ENCODE results near the gene PHC2. TPM values are rescaled to one million over a fixed set of nuclear protein-coding genes. Genes with fewer than 3 reads are reported as not detected.
A peak's percentile ranks its signal among the peaks of the same experiment; 100 is the strongest.
"Not testable (repeated sequence)": the region's sequence is repeated elsewhere in the genome, so short reads cannot be mapped to it uniquely, and the experiment has no call there.

The PHC2 gene
- total RNA-seq, 1 donor from 2014 or later, result 32.4 TPM

DNA sequence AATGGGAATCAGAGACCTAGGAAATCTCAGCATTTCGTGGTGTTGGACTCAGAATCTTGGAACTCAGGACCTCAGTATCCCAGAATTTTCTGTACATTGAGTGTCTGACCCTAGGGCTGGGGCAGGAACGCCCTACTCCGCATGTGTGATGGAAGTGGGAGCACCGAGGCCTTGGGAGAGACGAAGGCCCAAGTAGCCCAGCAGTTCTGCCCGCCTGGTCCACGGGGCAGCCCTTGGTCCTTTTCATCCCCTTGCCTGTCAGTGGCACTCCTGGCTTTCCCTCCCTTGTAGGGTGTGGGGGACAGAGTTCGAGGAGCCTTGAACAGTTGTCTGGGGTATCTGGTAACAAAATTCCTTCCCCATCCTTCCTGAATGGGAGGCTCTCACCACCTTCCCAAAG, 120.2 kb downstream of the PHC2 start:
- no peaks in the 10 kb centered on the region for H3K36me3 Mint-ChIP-seq (ENCODE audit: low read depth)
- intact Hi-C loops (cut with micrococcal nuclease), result no loop called here

DNA sequence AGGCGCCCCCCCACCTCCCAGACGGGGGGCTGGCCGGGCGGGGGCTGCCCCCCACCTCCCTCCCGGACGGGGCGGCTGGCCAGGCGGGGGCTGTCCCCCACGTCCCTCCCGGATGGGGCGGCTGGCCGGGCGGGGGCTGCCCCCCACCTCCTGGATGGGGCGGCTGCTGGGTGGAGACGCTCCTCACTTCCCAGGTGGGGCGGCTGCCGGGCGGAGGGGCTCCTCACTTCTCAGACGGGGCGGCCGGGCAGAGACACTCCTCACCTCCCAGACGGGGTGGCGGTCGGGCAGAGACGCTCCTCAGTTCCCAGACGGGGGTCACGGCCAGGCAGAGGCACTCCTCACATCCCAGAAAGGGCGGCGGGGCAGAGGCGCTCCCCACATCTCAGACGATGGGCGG, 121.5 kb downstream of the PHC2 start:
- peaks cover 14% of the 10 kb centered on the region for H3K27me3 Mint-ChIP-seq
- H3K4me3 Mint-ChIP-seq; H3K4me1 Mint-ChIP-seq; H3K27ac Mint-ChIP-seq; DNase-seq; H3K36me3 Mint-ChIP-seq (ENCODE audit: low read depth); H3K9me3 Mint-ChIP-seq; intact Hi-C loops (cut with micrococcal nuclease): not testable (repeated sequence)

More for the DNA sequence above, 120.2 kb downstream of the PHC2 start:
- no peak for DNase-seq
- Mint-ChIP-seq H3K4me3 (no peak overlapping the region), H3K9me3 (no peaks in the 10 kb centered on the region), H3K27me3 (peaks cover 12% of the 10 kb centered on the region), H3K4me1 (no peaks in the 10 kb centered on the region), H3K27ac (no peak overlapping the region)

DNA sequence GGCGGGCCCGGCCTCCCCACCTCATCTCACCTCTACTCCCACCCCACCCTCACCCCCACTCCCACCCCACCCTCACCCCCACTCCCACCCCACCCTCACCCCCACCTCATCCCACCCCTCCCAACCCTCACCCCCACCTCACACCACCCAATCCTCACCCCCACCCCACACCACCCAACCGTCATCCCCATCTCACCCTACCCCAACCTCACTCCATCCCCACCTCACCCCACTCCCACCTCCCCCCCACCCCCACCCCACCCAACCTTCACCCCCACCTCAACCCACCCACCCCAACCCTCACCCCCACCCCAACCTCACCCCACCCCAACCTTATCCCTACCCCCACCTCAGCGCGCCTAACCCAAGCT, 123.4 kb downstream of the PHC2 start:
- DNase-seq, result no peak
- peaks cover 3% of the 10 kb centered on the region for H3K9me3 Mint-ChIP-seq
- intact Hi-C loops (cut with micrococcal nuclease), result no loop called here
- peaks cover 1% of the 10 kb centered on the region for H3K36me3 Mint-ChIP-seq (ENCODE audit: low read depth)
- no peak overlapping the region for H3K27ac Mint-ChIP-seq
- peaks cover 15% of the 10 kb centered on the region for H3K4me1 Mint-ChIP-seq
- H3K27me3 Mint-ChIP-seq, result peaks cover 14% of the 10 kb centered on the region
- H3K4me3 Mint-ChIP-seq, result no peak overlapping the region

DNA sequence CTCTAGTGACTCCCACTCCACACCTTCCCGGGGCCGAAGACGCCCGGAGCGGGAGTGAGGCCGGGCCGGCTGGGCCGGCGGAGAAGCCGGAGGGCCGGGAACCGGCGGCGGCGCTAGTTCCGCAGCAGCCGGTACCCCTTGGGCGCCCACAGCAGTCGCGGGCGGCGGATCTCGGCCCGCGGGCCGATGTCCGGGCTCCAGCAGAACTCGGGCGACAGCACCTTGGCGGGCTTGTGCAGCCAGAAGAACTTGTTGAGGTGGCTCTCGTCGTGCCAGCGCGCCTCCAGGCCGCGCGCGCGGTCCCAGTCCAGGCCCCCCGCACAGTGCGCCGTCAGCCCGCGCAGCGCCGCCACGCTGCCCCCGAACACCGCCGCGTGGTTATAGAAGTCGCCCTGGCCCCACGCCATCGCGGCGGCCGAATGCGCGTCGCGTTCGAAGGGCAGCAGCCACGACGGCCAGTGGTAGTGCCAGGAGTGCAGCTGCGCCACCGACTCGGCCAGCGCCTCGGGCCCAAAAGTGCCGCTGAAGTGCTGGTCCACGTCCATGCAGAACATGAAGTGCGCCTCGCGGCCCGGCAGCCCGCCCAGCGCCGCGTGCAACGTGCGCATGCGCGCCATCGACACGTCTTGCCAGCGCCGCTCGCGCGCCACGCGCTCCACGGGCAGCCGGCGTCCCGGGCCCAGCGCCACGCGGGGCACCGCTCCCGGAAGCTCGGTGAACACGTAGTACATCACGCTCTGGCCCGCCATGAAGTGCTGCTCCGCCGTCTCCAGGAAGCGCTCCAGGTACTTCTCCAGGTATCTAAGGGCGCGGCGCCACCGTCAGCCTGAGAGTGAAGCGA, 124.0 kb downstream of the PHC2 start:
- peaks cover 21% of the 10 kb centered on the region for H3K4me1 Mint-ChIP-seq
- intact Hi-C loops (cut with micrococcal nuclease), result no loop called here

DNA sequence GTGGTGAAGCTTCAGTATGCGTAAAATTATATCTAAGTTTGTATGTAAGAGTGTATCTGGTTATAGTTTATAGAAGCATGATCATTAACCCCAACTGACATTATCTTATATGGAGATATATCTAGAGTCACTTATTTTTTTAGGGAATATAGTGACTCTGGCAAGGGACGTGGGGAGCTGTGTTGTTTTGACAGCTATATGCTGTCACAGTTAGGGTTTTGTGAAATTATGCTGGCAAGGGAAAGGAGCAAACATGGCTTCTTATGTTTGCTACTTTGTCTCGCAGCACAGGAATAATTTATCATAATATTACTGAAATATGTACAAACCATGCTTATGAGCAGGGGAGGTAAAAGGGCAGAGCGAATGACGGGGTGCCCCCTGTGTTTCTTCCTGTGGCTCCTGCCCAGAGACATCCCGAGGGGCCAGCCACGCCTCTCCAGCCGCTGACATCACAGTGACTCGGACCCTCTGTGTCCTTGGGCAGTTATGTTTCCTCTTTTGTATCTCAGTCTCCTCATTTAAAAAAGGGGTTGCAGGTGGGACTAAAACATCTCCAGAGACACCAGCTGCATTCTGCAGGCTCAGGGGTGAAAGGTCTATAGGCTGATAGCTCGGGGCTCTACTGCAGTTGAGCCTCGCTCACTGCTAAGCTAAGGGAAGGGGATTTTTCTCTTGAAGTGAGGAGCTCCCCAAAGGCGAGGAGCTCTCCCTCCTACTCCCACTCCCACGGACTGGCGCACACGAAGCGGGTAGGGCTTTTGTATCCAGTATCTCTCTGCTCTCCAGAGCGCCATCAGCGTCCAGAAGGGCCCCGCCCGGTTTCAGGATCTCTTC, 124.9 kb downstream of the PHC2 start:
- Mint-ChIP-seq H3K9me3 (peaks cover 6% of the 10 kb centered on the region), H3K4me3 (no peak overlapping the region), H3K27me3 (peaks cover 14% of the 10 kb centered on the region), H3K4me1 (peaks cover 21% of the 10 kb centered on the region), H3K36me3 (ENCODE audit: low read depth) (peaks cover 7% of the 10 kb centered on the region), H3K27ac (no peak overlapping the region)
- no peak for DNase-seq
- intact Hi-C loops (cut with micrococcal nuclease), result no loop called here

More for the DNA sequence above, 124.0 kb downstream of the PHC2 start:
- Mint-ChIP-seq H3K9me3 (peaks cover 6% of the 10 kb centered on the region), H3K4me3 (no peak overlapping the region), H3K27ac (no peak overlapping the region), H3K27me3 (peaks cover 14% of the 10 kb centered on the region), H3K36me3 (ENCODE audit: low read depth) (peaks cover 4% of the 10 kb centered on the region)
- DNase-seq, result no peak

DNA sequence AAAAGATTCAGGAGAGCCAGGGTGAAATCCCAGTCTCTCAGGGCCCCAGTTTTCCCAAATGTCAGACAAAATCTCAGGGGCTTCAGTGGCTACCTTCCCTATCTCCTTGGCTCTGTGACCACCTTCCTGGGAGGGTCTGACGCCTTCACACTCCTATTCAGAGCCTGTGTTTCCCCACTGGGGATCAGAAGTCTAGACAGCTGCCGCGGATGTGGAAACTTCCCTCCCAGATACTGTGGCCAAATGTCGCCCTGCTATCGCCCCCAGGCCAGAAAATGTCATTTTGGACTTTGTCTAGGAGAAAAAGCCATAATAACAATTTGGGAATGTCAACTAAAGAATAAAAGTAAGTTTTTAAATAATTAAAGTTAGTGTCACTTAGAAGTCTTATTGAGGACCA, 125.9 kb downstream of the PHC2 start:
- H3K9me3 Mint-ChIP-seq, result peaks cover 6% of the 10 kb centered on the region
- no peak for DNase-seq
- peaks cover 7% of the 10 kb centered on the region for H3K36me3 Mint-ChIP-seq (ENCODE audit: low read depth)
- no peak overlapping the region for H3K27ac Mint-ChIP-seq
- peaks cover 21% of the 10 kb centered on the region for H3K4me1 Mint-ChIP-seq
- H3K4me3 Mint-ChIP-seq, result no peak overlapping the region
- intact Hi-C loops (cut with micrococcal nuclease), result no loop called here
- peaks cover 14% of the 10 kb centered on the region for H3K27me3 Mint-ChIP-seq

DNA sequence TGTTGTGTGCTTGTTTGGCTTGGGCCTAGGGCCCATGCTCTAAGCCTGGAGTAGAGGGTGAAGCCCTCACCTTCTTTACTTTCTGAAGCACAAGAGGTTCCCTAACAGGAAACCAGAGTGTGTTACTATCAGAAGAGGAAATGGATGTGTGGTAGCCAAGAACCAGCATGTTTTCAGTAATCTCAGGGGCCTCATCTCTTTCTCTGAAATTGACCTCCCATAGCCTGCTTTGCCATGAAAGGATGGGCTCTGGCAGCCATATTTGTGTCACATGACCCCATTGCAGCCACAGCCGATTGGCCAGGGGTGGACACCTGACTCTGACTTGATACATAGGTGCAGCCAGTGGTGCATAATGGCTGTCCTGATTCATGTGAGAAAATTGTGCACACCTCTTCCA, 128.6 kb downstream of the PHC2 start:
- intact Hi-C loops (cut with micrococcal nuclease), result no loop called here
- peaks cover 12% of the 10 kb centered on the region for H3K36me3 Mint-ChIP-seq (ENCODE audit: low read depth)
- H3K9me3 Mint-ChIP-seq, result peaks cover 6% of the 10 kb centered on the region
- peaks cover 29% of the 10 kb centered on the region for H3K4me1 Mint-ChIP-seq
- H3K27me3 Mint-ChIP-seq, result peaks cover 10% of the 10 kb centered on the region
- peak; percentile 83 for DNase-seq
- H3K27ac Mint-ChIP-seq, result peak overlapping the region; percentile 82
- H3K4me3 Mint-ChIP-seq, result peak overlapping the region; percentile 28

DNA sequence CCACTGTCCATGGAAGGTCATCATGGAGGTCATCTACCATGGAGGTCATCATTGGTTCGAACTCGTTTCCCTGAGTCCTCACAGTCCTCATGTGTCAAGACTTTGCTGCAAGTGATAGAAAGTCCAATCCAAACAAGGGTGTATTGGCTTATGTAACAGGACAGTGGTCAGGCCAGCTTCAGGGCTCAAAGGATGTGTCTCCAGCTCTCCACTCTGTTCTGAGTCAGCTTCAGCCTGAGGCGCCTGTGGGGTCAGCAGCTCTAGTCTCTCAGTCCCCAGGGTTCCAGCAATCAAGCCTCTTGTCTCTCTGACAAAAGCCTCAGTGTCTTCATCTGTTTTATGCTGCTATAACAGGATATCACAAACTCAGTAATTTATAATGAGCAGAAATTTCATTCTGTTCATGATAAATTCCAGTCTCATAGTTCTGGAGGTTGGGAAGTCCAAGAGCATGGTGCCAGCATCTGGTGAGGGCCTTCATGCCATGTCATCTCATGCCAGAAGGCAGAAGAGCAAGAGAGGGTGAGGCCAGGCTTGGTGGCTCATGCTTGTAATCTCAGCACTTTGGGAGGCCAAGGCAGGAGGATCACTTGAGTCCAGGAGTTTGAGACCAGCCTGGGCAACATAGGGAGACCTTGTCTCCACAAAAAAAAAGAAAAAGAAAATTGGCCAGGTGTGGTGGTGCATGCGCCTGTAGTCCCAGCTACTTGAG, 129.5 kb downstream of the PHC2 start:
- Mint-ChIP-seq H3K36me3 (ENCODE audit: low read depth) (peaks cover 14% of the 10 kb centered on the region), H3K4me1 (peaks cover 29% of the 10 kb centered on the region), H3K4me3 (no peak overlapping the region), H3K27ac (no peak overlapping the region), H3K27me3 (peaks cover 10% of the 10 kb centered on the region), H3K9me3 (peaks cover 6% of the 10 kb centered on the region)
- intact Hi-C loops (cut with micrococcal nuclease), result no loop called here
- no peak for DNase-seq

DNA sequence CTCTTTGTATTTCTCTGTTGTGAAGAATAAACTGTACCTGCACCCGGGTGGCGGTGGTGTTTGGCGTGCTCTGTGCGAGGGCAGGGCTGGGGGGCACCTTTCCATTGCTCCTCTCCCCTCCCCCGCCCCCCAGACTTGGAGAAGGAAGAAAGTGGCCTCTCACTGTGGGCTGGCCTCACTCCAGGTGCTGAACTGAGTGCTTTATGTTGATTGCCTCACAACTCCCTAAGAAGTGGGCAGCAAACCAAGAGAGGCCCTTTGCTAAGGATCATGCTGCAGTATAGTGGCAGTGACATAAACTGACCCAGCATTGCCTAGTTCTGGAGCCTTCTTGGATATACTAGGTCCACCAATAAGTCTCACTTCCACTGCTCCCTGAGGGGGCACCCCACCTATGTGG, 130.2 kb downstream of the PHC2 start:
- Mint-ChIP-seq H3K4me1 (peaks cover 31% of the 10 kb centered on the region), H3K27ac (no peak overlapping the region), H3K9me3 (peaks cover 6% of the 10 kb centered on the region), H3K36me3 (ENCODE audit: low read depth) (peaks cover 18% of the 10 kb centered on the region), H3K27me3 (peaks cover 2% of the 10 kb centered on the region), H3K4me3 (no peak overlapping the region)
- intact Hi-C loops (cut with micrococcal nuclease), result no loop called here
- DNase-seq, result no peak

DNA sequence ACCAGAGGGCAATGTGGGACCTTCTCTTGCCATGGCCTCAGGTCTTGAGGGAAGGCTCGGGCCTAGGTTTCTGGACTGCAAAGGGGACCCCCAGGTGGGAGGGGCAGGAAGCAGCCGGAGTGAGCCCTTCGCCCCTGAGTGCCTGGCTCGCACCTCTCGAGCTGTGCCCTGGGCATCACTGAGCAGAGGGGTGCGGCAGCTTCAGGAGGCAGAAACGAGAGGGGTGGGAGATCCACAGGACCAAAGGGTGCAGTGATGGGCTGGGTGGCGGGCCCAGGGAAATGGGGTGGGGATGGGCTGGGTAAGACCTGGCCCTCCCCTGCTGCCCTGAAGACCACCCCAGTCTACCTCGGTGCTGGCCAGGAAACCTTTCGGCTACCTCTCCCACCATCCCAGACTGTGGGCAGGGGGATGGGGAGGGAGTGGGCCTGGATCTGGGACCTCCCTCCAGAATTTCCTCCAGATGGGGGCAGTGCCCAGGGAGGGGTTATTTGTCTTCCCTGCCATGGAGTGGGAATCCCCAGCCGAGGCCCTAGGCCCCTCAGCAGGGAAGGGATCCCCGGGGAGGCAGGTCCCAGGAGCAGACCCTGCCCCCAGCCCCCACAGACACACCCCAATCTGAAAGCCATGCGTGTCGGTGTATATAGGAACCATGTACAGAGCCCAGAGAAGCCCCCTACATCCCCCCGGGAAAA, 131.3 kb downstream of the PHC2 start:
- intact Hi-C loops (cut with micrococcal nuclease), result loop anchor here (5.0 kb wide), 1 partner anchor 158 kb away; no protein-coding TSS in a partner anchor
- no peaks in the 10 kb centered on the region for H3K27me3 Mint-ChIP-seq
- peaks cover 6% of the 10 kb centered on the region for H3K9me3 Mint-ChIP-seq

DNA sequence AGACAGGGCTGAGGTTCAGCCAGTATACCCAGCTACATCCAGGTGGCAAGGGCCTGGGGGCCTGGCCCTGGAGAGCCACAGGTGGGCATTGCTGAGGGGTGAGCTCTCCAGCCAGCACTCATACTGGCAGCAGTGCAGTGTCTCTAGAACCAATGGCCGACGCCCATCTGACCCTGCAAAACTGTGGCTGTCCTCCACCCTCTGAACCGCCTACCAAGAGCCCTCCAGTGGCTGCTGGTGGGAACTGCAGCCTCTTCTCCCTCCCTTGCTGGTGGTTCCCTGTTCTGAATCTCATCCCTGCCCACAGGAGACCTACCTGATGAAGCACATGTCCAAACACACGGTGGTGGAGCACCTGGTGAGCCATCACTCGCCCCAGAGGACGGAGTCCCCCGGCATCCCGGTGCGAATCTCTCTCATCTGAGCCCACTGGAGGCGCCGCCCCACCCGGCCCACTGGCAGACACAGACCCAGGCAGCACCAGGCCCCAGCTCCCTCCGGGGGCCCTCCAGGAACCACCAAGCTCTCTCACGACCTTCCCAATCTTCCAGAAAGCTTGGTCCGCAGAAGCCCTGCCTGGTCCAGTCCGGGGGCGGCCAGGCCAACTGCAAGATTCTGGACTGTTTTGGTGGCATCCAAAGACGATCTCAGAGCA, 132.1 kb downstream of the PHC2 start:
- Mint-ChIP-seq H3K27ac (no peak overlapping the region), H3K4me1 (peaks cover 32% of the 10 kb centered on the region), H3K27me3 (no peaks in the 10 kb centered on the region), H3K36me3 (ENCODE audit: low read depth) (peaks cover 19% of the 10 kb centered on the region), H3K9me3 (peaks cover 6% of the 10 kb centered on the region), H3K4me3 (no peak overlapping the region)
- intact Hi-C loops (cut with micrococcal nuclease), result loop anchor here (5.0 kb wide), 1 partner anchor 159 kb away; no protein-coding TSS in a partner anchor
- peak; percentile 89 for DNase-seq

More for the DNA sequence above, 131.3 kb downstream of the PHC2 start:
- no peak overlapping the region for H3K4me3 Mint-ChIP-seq
- peaks cover 19% of the 10 kb centered on the region for H3K36me3 Mint-ChIP-seq (ENCODE audit: low read depth)
- peaks cover 37% of the 10 kb centered on the region for H3K4me1 Mint-ChIP-seq
- H3K27ac Mint-ChIP-seq, result no peak overlapping the region
- DNase-seq, result no peak

DNA sequence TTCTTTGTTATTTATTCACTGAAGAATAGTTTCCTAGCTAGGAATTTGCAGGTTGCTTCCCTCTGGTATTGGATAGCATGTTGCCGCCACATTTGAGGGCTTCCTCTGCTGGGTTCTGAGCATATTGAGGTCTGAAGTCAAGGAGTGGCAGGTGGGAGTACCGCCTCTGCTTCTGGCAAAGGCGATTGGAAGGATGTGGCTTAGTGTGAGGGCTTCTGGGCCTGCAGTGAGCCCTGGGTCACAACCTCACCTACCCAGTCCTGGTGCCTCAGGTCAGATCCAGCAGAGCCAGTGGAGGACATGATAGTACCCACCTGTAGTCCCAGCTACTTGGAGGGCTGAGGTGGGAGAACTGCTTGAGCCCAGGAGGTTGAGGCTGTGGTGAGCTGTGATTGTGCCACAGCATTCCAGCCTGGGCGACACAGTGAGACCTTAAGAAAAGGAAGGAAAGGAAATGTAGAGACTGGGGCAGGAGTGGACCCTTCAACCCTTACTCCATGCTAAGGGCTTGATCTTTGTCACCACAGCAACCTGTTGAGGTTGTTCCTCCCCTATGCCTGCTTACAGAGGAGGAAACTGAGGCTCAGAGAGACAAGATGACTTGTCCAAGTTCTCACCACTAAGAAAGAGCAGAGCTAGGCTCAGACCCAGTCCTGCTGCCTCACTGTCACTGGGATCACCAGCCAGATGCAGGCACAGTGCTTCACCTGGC, 132.8 kb downstream of the PHC2 start:
- Mint-ChIP-seq H3K4me1 (peaks cover 28% of the 10 kb centered on the region), H3K27me3 (no peaks in the 10 kb centered on the region), H3K4me3 (no peak overlapping the region), H3K9me3 (peaks cover 6% of the 10 kb centered on the region), H3K27ac (no peak overlapping the region), H3K36me3 (ENCODE audit: low read depth) (peaks cover 19% of the 10 kb centered on the region)
- no peak for DNase-seq
- intact Hi-C loops (cut with micrococcal nuclease), result loop anchor here (5.0 kb wide), 1 partner anchor 159 kb away; no protein-coding TSS in a partner anchor

All from activated CD4-positive, alpha-beta T cell treated with anti-CD3 and anti-CD28 coated beads, Interleukin-2, amount 10 ng/mL, durations not matched to agents 24 days and 14 days (primary cell).